GM19397 (cell line): ENCODE data around the gene ACSM2B.
"Not testable (repeated sequence)": the region's sequence is repeated elsewhere in the genome, so short reads cannot be mapped to it uniquely, and the experiment has no call there.

Experiments used
- ATAC-seq: cut with Tn5 transposase; IDR thresholded peaks from one replicate; pipeline ENCODE4 v1.9.1; 2021; ENCODE audit warnings: mild to moderate bottlenecking, moderate library complexity; ENCODE audit not compliant: unreplicated experiment

The ACSM2B gene, protein sequence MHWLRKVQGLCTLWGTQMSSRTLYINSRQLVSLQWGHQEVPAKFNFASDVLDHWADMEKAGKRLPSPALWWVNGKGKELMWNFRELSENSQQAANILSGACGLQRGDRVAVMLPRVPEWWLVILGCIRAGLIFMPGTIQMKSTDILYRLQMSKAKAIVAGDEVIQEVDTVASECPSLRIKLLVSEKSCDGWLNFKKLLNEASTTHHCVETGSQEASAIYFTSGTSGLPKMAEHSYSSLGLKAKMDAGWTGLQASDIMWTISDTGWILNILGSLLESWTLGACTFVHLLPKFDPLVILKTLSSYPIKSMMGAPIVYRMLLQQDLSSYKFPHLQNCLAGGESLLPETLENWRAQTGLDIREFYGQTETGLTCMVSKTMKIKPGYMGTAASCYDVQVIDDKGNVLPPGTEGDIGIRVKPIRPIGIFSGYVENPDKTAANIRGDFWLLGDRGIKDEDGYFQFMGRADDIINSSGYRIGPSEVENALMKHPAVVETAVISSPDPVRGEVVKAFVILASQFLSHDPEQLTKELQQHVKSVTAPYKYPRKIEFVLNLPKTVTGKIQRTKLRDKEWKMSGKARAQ

DNA sequence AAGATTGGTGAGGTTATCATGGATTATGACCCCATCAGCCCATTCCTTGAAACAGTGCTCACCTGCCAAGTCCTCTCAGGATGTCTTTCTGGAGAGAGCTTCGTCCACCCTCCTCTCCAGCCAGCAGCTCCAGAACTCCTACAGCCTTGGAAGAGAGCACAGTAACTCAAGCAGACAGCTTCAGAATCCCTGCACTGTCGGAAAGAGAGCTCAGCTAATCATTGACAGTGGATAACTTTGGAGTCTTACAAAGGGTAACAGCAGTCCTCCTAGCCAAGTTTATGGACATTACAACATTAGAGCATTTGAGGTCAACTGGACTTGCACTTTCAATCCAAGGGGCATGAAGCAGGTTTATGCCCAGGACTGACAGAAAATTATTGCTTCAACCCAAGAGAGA is at the start of gene ACSM2B:
ACSM2B (minus strand) TSS at position 223 of the 400 bp plus-strand sequence. CDS start 11,522 bp downstream, outside the sequence.
- ATAC-seq: not testable (repeated sequence)

GRCh38 chr16:20624882-20625807 is 49.0 kb upstream of the ACSM2B start:
- ATAC-seq: no peak

GRCh38 chr16:20624205-20624604 is 48.0 kb upstream of the ACSM2B start:
- no peak for ATAC-seq

DNA sequence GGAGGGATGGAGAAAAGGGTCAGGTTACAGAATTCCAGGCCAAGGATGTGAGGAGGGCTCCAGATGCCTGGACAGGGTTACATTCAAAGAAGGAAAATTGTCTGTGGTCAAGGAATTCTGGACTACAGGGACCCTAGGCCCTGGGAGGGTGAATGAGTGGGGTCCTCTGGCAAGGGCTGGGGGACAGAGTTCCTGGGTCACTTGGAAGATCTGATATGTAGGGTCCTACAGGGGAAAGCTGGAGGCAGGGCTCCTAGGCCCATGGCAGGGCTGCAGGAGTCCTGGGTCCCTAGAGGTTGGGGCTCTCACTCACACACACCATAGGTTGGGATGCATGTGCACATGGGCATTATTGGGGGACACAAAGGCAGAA is 46.3 kb upstream of the ACSM2B start:
- ATAC-seq: no peak

GRCh38 chr16:20621406-20621805 is 45.2 kb upstream of the ACSM2B start:
- no peak for ATAC-seq

GRCh38 chr16:20620770-20621169 is 44.6 kb upstream of the ACSM2B start:
- ATAC-seq: no peak

DNA sequence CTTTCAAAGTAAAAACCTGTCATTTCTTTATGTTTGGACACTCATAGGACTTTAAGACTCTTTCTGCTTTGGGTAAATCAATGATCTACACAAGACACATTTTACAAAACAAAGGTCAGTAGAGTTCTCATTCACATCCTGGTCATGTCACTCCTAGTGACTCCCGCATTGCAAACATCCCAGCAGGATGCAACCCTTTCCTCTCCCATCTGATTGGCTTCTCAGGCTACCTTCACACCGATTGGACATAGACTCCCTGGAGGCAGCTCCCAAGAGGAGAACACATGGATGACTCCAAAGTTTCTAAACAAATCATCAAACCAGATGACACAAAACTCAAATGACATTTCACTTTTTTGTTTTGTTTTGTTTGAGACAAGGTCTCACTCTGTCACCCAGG is 43.8 kb upstream of the ACSM2B start:
- no peak for ATAC-seq

GRCh38 chr16:20617271-20617670 is 41.1 kb upstream of the ACSM2B start:
- no peak for ATAC-seq

DNA sequence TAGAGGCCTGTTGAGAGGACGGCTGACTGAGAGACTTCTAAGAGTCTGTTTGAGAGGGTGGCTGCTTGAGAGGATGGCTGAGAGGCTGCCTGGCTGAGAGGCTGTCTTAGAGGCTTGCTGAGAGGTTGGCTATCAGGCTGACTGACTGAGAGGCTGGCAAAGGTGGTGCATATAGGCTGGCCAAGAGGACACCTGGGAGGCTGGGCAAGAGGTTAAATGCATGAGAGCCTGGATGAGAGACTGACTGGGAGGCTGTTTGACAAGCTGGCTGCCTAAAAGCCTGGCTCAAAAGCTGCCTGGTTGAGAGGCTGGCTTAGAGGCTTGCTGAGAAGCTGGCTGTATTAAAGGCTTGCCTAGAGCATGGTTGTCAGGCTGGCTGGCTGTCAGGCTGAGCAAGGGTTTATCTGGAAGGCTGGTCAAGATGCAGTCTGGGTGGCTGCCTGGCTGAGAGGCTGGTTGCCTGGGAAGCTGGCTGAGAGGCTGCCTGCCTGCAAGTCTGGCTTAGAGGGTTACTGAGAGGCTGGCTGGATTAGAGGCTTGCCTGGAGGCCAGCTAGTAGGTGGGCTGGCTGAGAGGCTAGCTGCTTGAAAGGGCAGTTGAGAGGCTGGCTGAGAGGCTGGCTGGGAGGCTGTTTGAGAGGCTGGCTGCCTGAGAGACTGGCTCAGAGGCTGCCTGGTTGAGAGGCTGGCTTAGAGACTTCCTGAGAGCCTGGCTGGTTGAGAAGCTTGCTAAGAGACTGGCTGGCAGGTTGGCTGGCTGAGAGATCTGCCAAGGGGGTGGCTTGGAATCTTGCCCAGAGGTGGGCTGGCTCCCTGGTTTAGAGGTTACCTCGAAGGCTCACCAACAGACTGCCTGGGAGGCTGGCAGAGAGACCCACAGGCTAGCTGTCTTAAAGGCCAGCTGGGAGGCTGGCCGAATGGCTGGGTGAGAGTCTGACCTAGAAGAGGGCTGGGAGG is 38.3 kb upstream of the ACSM2B start:
- no peak for ATAC-seq

DNA sequence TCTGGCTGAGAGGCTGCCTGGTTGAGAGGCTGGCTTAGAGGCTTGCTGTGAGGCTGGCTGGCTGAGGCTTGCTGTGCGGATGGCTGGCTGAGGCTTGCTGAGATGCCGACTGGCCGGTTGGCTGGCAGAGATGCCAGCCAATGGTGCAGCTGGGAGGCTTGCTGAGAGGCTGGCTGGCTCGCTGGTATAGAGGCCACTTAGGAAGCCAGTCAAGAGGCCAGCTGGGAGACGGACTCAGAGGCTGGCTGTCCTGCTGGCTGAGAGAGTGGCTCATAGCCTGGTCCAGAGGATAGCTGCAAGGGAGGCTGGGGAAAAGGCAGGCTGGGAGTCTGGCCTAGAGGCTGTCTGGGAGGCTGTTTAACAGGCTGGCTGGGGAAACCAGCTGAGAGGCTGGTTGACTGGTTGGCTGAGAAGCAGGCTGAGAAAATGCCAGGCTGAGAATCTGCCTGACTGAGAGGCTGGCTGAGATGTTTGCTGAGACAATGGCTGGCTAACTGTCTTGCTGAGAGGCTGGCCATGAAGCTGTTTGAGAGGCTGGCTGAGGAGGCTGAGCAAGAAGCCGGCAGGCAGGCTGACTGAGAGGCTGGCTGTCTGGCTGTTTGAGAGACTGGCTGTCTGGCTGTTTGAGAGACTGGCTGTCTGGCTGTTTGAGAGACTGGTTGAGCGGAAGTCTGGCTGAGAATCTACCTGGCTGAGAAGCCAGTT is 37.5 kb upstream of the ACSM2B start:
- ATAC-seq: no peak

GRCh38 chr16:20612551-20613480 is 36.6 kb upstream of the ACSM2B start:
- ATAC-seq: no peak

DNA sequence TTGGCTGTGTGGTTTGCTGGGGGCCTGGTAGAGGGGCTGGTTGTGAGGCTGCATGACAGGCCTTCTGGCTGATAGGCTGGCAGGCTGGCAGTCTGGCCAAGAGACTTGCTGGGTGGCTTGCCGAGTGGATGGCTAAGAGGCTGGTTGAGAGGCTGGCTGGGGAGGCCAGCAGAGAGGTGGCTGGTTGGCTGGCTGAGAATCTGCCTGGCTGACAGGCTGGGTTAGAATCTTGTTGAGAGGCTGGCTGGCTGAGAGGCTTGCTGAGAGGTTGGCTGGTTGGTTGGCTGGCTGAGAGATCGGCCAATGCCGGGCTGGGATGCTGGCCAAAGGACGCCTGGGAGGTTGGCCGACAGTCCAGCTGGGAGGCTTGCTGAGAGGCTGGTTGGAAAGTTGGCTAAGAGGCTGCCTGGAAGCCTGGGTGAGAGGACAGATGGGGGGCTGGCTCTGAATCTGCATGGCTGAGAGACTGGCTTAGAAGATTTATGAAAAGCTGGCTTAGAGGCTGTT is 35.9 kb upstream of the ACSM2B start:
- ATAC-seq: no peak

GRCh38 chr16:20611350-20611902 is 35.3 kb upstream of the ACSM2B start:
- no peak for ATAC-seq

DNA sequence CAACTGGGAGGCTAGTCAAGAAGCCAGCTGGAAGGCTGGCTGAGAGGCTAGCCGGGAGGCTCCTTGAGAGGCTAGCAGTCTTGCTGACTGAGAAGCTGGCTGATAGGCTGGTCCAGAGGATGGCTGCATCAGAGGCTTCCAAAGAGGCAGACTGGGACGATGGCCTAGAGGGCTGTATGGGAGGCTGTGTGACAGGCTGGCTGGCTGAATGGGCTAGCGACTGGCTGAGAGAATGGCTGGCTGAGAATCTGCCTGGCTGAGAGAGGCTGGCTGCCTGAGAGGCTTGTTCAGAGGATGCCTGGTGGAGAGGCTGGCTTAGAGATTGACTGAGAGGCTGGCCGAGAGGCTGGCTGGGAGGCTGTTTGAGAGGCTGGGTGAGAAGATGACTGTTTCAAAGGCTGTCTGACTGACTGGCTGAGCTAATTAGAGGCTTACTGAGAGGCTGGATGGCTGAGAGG is 34.8 kb upstream of the ACSM2B start:
- ATAC-seq: no peak

- no peak for ATAC-seq
Measured at GRCh38 chr16:20610211-20610891, 34.2 kb upstream of the ACSM2B start.

- ATAC-seq: not testable (repeated sequence)
Measured at GRCh38 chr16:20602205-20602604, 26.0 kb upstream of the ACSM2B start.

- ATAC-seq: not testable (repeated sequence)
Measured at GRCh38 chr16:20599475-20599874, 23.3 kb upstream of the ACSM2B start.
